HG03520 (cell line): Measurements from ENCODE around the gene MKI67.

ENCODE experiments used
- ATAC-seq: cut with Tn5 transposase; IDR thresholded peaks from one replicate; pipeline ENCODE4 v1.9.1; 2021; ENCODE audit warnings: mild to moderate bottlenecking, moderate library complexity; ENCODE audit not compliant: unreplicated experiment

MKI67 gene

GRCh38 chr10:128086003-128086863, 40.0 kb downstream of the MKI67 start:
- ATAC-seq: no peak

GRCh38 chr10:128084991-128085390, 41.2 kb downstream of the MKI67 start:
- ATAC-seq: no peak

GRCh38 chr10:128084364-128084763, 41.9 kb downstream of the MKI67 start:
- ATAC-seq: no peak

GRCh38 chr10:128083191-128083895, 42.9 kb downstream of the MKI67 start:
- ATAC-seq: no peak

- ATAC-seq: no peak
Observed at GRCh38 chr10:128081720-128082119, 44.5 kb downstream of the MKI67 start.

- ATAC-seq: no peak
Observed at GRCh38 chr10:128081222-128081621, 45.0 kb downstream of the MKI67 start.

GRCh38 chr10:128080641-128081040, 45.6 kb downstream of the MKI67 start:
- ATAC-seq: no peak

- no peak for ATAC-seq
Observed at GRCh38 chr10:128080231-128080630, 46.0 kb downstream of the MKI67 start.

- ATAC-seq: no peak
Observed at GRCh38 chr10:128078136-128078969, 47.9 kb downstream of the MKI67 start.

GRCh38 chr10:128077155-128077875, 48.9 kb downstream of the MKI67 start:
- ATAC-seq: no peak

- no peak for ATAC-seq
Observed at GRCh38 chr10:128074589-128074988, 51.6 kb downstream of the MKI67 start.

GRCh38 chr10:128073890-128074289, 52.3 kb downstream of the MKI67 start:
- ATAC-seq: no peak

GRCh38 chr10:128072941-128073645, 53.1 kb downstream of the MKI67 start:
- ATAC-seq: no peak

- ATAC-seq: no peak
Observed at GRCh38 chr10:128072046-128072445, 54.2 kb downstream of the MKI67 start.

- ATAC-seq: no peak
Observed at GRCh38 chr10:128071417-128071782, 54.8 kb downstream of the MKI67 start.

- ATAC-seq: no peak
Observed at GRCh38 chr10:128070721-128071416, 55.4 kb downstream of the MKI67 start.

GRCh38 chr10:128070161-128070560, 56.1 kb downstream of the MKI67 start:
- ATAC-seq: no peak

GRCh38 chr10:128069351-128070051, 56.7 kb downstream of the MKI67 start:
- ATAC-seq: peak; percentile 47
